Thyroid gland (tissue), 4 donors: ENCODE measurements around the gene YES1. TPM values are rescaled to one million over a fixed set of nuclear protein-coding genes. Genes with fewer than 3 reads are reported as not detected.

Experiments used
- DNase-seq, 2 donors: peaks; one replicate each; pipeline ENCODE4 v3.0.0-alpha.2; 2019
- H3K27ac ChIP-seq, 3 donors: fragments of 200-600 bp; sonication (generic); 1 replicate in 2 of 3; 2 replicates in 1 of 3; pipeline ENCODE4 v1.5.1; 2016 to 2019; ENCODE audit warnings: mild to moderate bottlenecking in 1 of 3, moderate library complexity in 1 of 3
- H3K27me3 ChIP-seq: fragments of 200-600 bp; sonication (generic); one replicate; pipeline ENCODE4 v1.5.1; 2019
- H3K36me3 ChIP-seq, 2 donors: fragments of 200-600 bp; sonication (generic); one replicate each; pipeline ENCODE4 v1.5.1; 2016 to 2019
- H3K4me1 ChIP-seq, 2 donors: fragments of 200-600 bp; sonication (generic); one replicate each; pipeline ENCODE4 v1.5.1; 2017 to 2019
- H3K4me3 ChIP-seq, 3 donors: fragments of 200-600 bp; sonication (generic); replicated peaks in 1 of 3; 1 replicate in 2 of 3; 2 replicates in 1 of 3; pipeline ENCODE4 v1.5.1; 2016; ENCODE audit warnings: mild to moderate bottlenecking in 1 of 3
- H3K9me3 ChIP-seq: fragments of 200-600 bp; sonication (generic); one replicate; pipeline ENCODE4 v1.5.1; 2017
- CTCF ChIP-seq, 6 experiments: fragments of 200-600 bp in 3 of 6; fragments of 450-650 bp in 3 of 6; sonication (generic) in 3 of 6; IDR thresholded peaks; one replicate each; pipeline ENCODE4 v1.5.1; 2016 to 2019; ENCODE audit warnings: antibody characterized with exemption in 6 of 6, mild to moderate bottlenecking in 2 of 6, inconsistent platforms in 1 of 6, moderate library complexity in 1 of 6
- POLR2A ChIP-seq, 2 donors: fragments of 450-650 bp; IDR thresholded peaks; one replicate each; pipeline ENCODE4 v1.6.1; 2017; ENCODE audit warnings: antibody characterized with exemption in 2 of 2, mild to moderate bottlenecking in 2 of 2, moderate library complexity in 1 of 2
- WGBS, 2 donors: methylation state at CpG; one replicate each; pipeline ENCODE4 v1.1.5; 2017; 5-methylcytosine and 5-hydroxymethylcytosine counted together
- intact Hi-C: fragments of 100-400 bp; cut with DNase I; formaldehyde crosslinking; loops from one replicate; pipeline ENCODE4 v1.15.1; 2023
- total RNA-seq, 4 donors: library from RNA; depleted of rRNA; stranded (reverse); fragments of >200 nt; gene quantifications; one replicate each; pipeline ENCODE4 v1.2.3, GENCODE V29; 2016

YES1 gene
- total RNA-seq, 4 donors from 2014 or later = 68.1 to 107 (median 80.3) TPM

GRCh38 chr18:677145-677544, 134.9 kb downstream of the YES1 start:
- no peaks in the 10 kb centered on the region for H3K27me3 ChIP-seq
- peaks cover 27 to 50% of the 10 kb centered on the region in 2 donors for H3K36me3 ChIP-seq
- DNase-seq = no peak
- intact Hi-C loops = no loop called here
- no peak overlapping the region for H3K4me3 ChIP-seq
- WGBS, 2 donors = 46 to 74% methylated on average over 4 of the region's 4 CpGs
- no peak for TF ChIP-seq CTCF (IDR thresholded peaks at IDR 0.05)
- no peaks in the 10 kb centered on the region for H3K9me3 ChIP-seq
- no peaks in the 10 kb centered on the region for H3K4me1 ChIP-seq
- H3K27ac ChIP-seq = no peak overlapping the region

- H3K36me3 ChIP-seq = peaks cover 24 to 49% of the 10 kb centered on the region in 2 donors
- no peaks in the 10 kb centered on the region for H3K4me1 ChIP-seq
- no peak for TF ChIP-seq CTCF (IDR thresholded peaks at IDR 0.05)
- TF ChIP-seq POLR2A (IDR thresholded peaks at IDR 0.05) = no peak
- intact Hi-C loops = no loop called here
- H3K9me3 ChIP-seq = no peaks in the 10 kb centered on the region
- no peaks in the 10 kb centered on the region for H3K27me3 ChIP-seq
- H3K4me3 ChIP-seq = no peak overlapping the region
- WGBS, 2 donors = 93 to 95% methylated on average over 3 of the region's 3 CpGs
- no peak for DNase-seq
- no peak overlapping the region for H3K27ac ChIP-seq
Measured at GRCh38 chr18:676736-677135, 135.3 kb downstream of the YES1 start.

GRCh38 chr18:676069-676468, 136.0 kb downstream of the YES1 start:
- WGBS, 2 donors = 83 to 91% methylated on average over 5 of the region's 5 CpGs
- Histone ChIP-seq H3K4me1 (no peaks in the 10 kb centered on the region), H3K27me3 (no peaks in the 10 kb centered on the region), H3K9me3 (no peaks in the 10 kb centered on the region), H3K4me3 (no peak overlapping the region), H3K36me3 (peaks cover 20 to 51% of the 10 kb centered on the region in 2 donors), H3K27ac (no peak overlapping the region)
- no peak for DNase-seq
- TF ChIP-seq POLR2A (IDR thresholded peaks at IDR 0.05) (no peak), CTCF (IDR thresholded peaks at IDR 0.05) (no peak)
- intact Hi-C loops = no loop called here

- intact Hi-C loops = no loop called here
- Histone ChIP-seq H3K27me3 (no peaks in the 10 kb centered on the region), H3K36me3 (peaks cover 20 to 57% of the 10 kb centered on the region in 2 donors), H3K4me3 (no peak overlapping the region), H3K4me1 (no peaks in the 10 kb centered on the region), H3K9me3 (no peaks in the 10 kb centered on the region), H3K27ac (no peak overlapping the region)
- no peak for TF ChIP-seq POLR2A (IDR thresholded peaks at IDR 0.05)
- no peak for TF ChIP-seq CTCF (IDR thresholded peaks at IDR 0.05)
- 92 to 95% methylated on average over 7 of the region's 7 CpGs for WGBS, 2 donors
- no peak for DNase-seq
Measured at GRCh38 chr18:675307-675706, 136.7 kb downstream of the YES1 start.

GRCh38 chr18:673769-674168, 138.3 kb downstream of the YES1 start:
- peaks cover 22 to 52% of the 10 kb centered on the region in 2 donors for H3K36me3 ChIP-seq
- no peaks in the 10 kb centered on the region for H3K9me3 ChIP-seq
- DNase-seq = no peak
- 76 to 82% methylated on average over 5 of the region's 5 CpGs for WGBS, 2 donors
- TF ChIP-seq CTCF (IDR thresholded peaks at IDR 0.05) (no peak), POLR2A (IDR thresholded peaks at IDR 0.05) (no peak)
- H3K27ac ChIP-seq = no peak overlapping the region
- intact Hi-C loops = no loop called here
- H3K27me3 ChIP-seq = no peaks in the 10 kb centered on the region
- H3K4me3 ChIP-seq = no peak overlapping the region
- H3K4me1 ChIP-seq = no peaks in the 10 kb centered on the region
